GM19043 (cell line): Measurements from ENCODE around the gene RTN4IP1.
"Not testable (repeated sequence)": the region's sequence is repeated elsewhere in the genome, so short reads cannot be mapped to it uniquely, and the experiment has no call there.

Experiments used
- ATAC-seq: cut with Tn5 transposase; IDR thresholded peaks from one replicate; pipeline ENCODE4 v1.9.1; 2021; ENCODE audit warnings: low read depth; ENCODE audit not compliant: unreplicated experiment

RTN4IP1 gene

GRCh38 chr6:106586815-106587415 is 42.4 kb downstream of the RTN4IP1 start:
- no peak for ATAC-seq

- ATAC-seq, result no peak
Measured at GRCh38 chr6:106581468-106581867, 47.8 kb downstream of the RTN4IP1 start.

GRCh38 chr6:106579281-106579680 is 50.0 kb downstream of the RTN4IP1 start:
- ATAC-seq, result no peak

- ATAC-seq, result no peak
Measured at GRCh38 chr6:106574741-106575458, 54.4 kb downstream of the RTN4IP1 start.

GRCh38 chr6:106572875-106573585 is 56.3 kb downstream of the RTN4IP1 start:
- ATAC-seq, result no peak

GRCh38 chr6:106572436-106572835 is 56.9 kb downstream of the RTN4IP1 start:
- ATAC-seq, result no peak

- ATAC-seq, result no peak
Measured at GRCh38 chr6:106569428-106569827, 59.9 kb downstream of the RTN4IP1 start.

GRCh38 chr6:106568530-106568929 is 60.8 kb downstream of the RTN4IP1 start:
- no peak for ATAC-seq

- ATAC-seq, result no peak
Measured at GRCh38 chr6:106564476-106564875, 64.8 kb downstream of the RTN4IP1 start.

GRCh38 chr6:106563614-106564013 is 65.7 kb downstream of the RTN4IP1 start:
- ATAC-seq, result no peak

GRCh38 chr6:106561686-106562405 is 67.5 kb downstream of the RTN4IP1 start:
- ATAC-seq, result no peak

- ATAC-seq, result no peak
Measured at GRCh38 chr6:106560996-106561685, 68.2 kb downstream of the RTN4IP1 start.

GRCh38 chr6:106559659-106560058 is 69.6 kb downstream of the RTN4IP1 start:
- not testable (repeated sequence) for ATAC-seq

GRCh38 chr6:106558364-106558763 is 70.9 kb downstream of the RTN4IP1 start:
- ATAC-seq, result no peak

GRCh38 chr6:106557837-106558236 is 71.5 kb downstream of the RTN4IP1 start:
- no peak for ATAC-seq

- no peak for ATAC-seq
Measured at GRCh38 chr6:106556368-106556960, 72.8 kb downstream of the RTN4IP1 start.

- ATAC-seq, result no peak
Measured at GRCh38 chr6:106555767-106556166, 73.5 kb downstream of the RTN4IP1 start.

- ATAC-seq, result no peak
Measured at GRCh38 chr6:106553440-106553839, 75.9 kb downstream of the RTN4IP1 start.

GRCh38 chr6:106551155-106551554 is 78.1 kb downstream of the RTN4IP1 start:
- no peak for ATAC-seq

GRCh38 chr6:106549521-106549920 is 79.8 kb downstream of the RTN4IP1 start:
- no peak for ATAC-seq
